Activated T-helper 1 cell treated with Interleukin-2 at 50 U/mL for 16 hours (primary cell): Measurements from ENCODE around the gene CTDSPL.

Experiments used
- DNase-seq: peaks from one replicate; pipeline ENCODE4 v3.0.0-alpha.2; 2020; ENCODE audit warnings: low read depth

The CTDSPL gene

GRCh38 chr3:37891227-37891626, 29.5 kb downstream of the CTDSPL start:
- no peak for DNase-seq

GRCh38 chr3:37892927-37893600, 31.4 kb downstream of the CTDSPL start:
- no peak for DNase-seq

- DNase-seq = no peak
Measured at GRCh38 chr3:37896827-37897226, 35.1 kb downstream of the CTDSPL start.

GRCh38 chr3:37897763-37898162, 36.1 kb downstream of the CTDSPL start:
- DNase-seq = no peak

GRCh38 chr3:37898424-37898823, 36.7 kb downstream of the CTDSPL start:
- no peak for DNase-seq

- DNase-seq = no peak
Measured at GRCh38 chr3:37899101-37899707, 37.5 kb downstream of the CTDSPL start.

- DNase-seq = no peak
Measured at GRCh38 chr3:37899711-37900306, 38.1 kb downstream of the CTDSPL start.

- DNase-seq = no peak
Measured at GRCh38 chr3:37901721-37902120, 40.0 kb downstream of the CTDSPL start.

GRCh38 chr3:37902674-37903073, 41.0 kb downstream of the CTDSPL start:
- DNase-seq = no peak

GRCh38 chr3:37903320-37903719, 41.6 kb downstream of the CTDSPL start:
- DNase-seq = no peak

GRCh38 chr3:37903734-37904133, 42.1 kb downstream of the CTDSPL start:
- DNase-seq = no peak

- no peak for DNase-seq
Measured at GRCh38 chr3:37904601-37905000, 42.9 kb downstream of the CTDSPL start.

GRCh38 chr3:37905346-37905745, 43.7 kb downstream of the CTDSPL start:
- DNase-seq = no peak

- no peak for DNase-seq
Measured at GRCh38 chr3:37905987-37906674, 44.5 kb downstream of the CTDSPL start.

GRCh38 chr3:37906734-37907282, 45.1 kb downstream of the CTDSPL start:
- no peak for DNase-seq

GRCh38 chr3:37907371-37907770, 45.7 kb downstream of the CTDSPL start:
- DNase-seq = no peak

GRCh38 chr3:37907906-37908305, 46.2 kb downstream of the CTDSPL start:
- no peak for DNase-seq

GRCh38 chr3:37909067-37909911, 47.6 kb downstream of the CTDSPL start:
- DNase-seq = no peak

- no peak for DNase-seq
Measured at GRCh38 chr3:37910671-37911400, 49.2 kb downstream of the CTDSPL start.

- DNase-seq = no peak
Measured at GRCh38 chr3:37912052-37912733, 50.5 kb downstream of the CTDSPL start.
